Measurements from ENCODE around the gene TXK.

DNA sequence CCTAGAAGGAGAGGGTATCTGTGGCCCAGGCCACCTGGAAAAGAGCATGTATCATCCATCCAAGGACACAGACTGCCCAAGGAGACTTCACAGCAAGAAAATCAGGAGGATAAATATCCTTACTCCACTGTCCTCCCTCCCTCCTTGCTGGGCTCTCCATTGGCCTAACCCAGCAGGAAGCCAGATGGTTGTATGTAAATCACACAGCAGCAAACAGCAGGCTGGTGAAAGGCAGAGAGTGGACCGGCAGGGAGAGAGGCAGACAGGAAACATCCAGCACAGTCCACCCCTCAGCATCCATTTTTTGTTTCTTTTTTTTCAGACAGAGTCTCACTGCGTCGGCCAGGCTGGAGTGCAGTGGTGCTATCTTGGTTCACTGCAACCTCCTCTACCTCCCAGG is 17.5 kb downstream of the TXK start:
- TF ChIP-seq, protein P1, sequence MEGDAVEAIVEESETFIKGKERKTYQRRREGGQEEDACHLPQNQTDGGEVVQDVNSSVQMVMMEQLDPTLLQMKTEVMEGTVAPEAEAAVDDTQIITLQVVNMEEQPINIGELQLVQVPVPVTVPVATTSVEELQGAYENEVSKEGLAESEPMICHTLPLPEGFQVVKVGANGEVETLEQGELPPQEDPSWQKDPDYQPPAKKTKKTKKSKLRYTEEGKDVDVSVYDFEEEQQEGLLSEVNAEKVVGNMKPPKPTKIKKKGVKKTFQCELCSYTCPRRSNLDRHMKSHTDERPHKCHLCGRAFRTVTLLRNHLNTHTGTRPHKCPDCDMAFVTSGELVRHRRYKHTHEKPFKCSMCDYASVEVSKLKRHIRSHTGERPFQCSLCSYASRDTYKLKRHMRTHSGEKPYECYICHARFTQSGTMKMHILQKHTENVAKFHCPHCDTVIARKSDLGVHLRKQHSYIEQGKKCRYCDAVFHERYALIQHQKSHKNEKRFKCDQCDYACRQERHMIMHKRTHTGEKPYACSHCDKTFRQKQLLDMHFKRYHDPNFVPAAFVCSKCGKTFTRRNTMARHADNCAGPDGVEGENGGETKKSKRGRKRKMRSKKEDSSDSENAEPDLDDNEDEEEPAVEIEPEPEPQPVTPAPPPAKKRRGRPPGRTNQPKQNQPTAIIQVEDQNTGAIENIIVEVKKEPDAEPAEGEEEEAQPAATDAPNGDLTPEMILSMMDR (IDR thresholded peaks at IDR 0.05), result no peak
- TF ChIP-seq POLR2A (IDR thresholded peaks at IDR 0.05), result no peak

All from prostate gland (tissue), 2 donors.